Measurements from ENCODE around the gene DEDD.

- TF ChIP-seq CTCF (conservative IDR thresholded peaks at IDR 0.05; ENCODE audit: low read depth, low read length) (no peak), MXI1 (IDR thresholded peaks at IDR 0.05; ENCODE audit: borderline replicate concordance, low read depth, low read length) (no peak), POLR2A (IDR thresholded peaks at IDR 0.05; ENCODE audit: low read depth, low read length) (no peak), RAD21 (IDR thresholded peaks at IDR 0.05; ENCODE audit: low read length) (no peak)
These were observed 35.9 kb downstream of the DEDD start for GRCh38 chr1:161096530-161096929.
